T-helper 9 cell (primary cell): ENCODE data around the gene CCPG1.
A peak's percentile ranks its signal among the peaks of the same experiment; 100 is the strongest.
"Not testable (repeated sequence)": the region's sequence is repeated elsewhere in the genome, so short reads cannot be mapped to it uniquely, and the experiment has no call there.

Experiments used
- DNase-seq: peaks from one replicate; pipeline ENCODE4 v3.0.0-alpha.2; 2020
- total RNA-seq, 2 donors: gene quantifications; one replicate each; lab custom pipeline; 2026; lab: John Stamatoyannopoulos, UW

Gene CCPG1
- 11.4 to 15.0 reads per million in 2 donors for total RNA-seq

- DNase-seq = peak; percentile 79
Observed at GRCh38 chr15:55408012-55408928, at the start of gene CCPG1, which contains the start of gene PIERCE2. Gene CCPG1, minus strand, starts transcription at chr15:55408359. Its CDS starts 18,935 bp downstream, at chr15:55389424. Gene PIERCE2, plus strand, starts transcription at chr15:55408495. Its CDS starts 274 bp downstream, at chr15:55408769.

- no peak for DNase-seq
Observed at GRCh38 chr15:55457401-55458022, 49.4 kb upstream of the CCPG1 start.

GRCh38 chr15:55447030-55447394 lies 38.9 kb upstream of the CCPG1 start:
- not testable (repeated sequence) for DNase-seq

GRCh38 chr15:55446379-55447029 lies 38.3 kb upstream of the CCPG1 start:
- not testable (repeated sequence) for DNase-seq

- not testable (repeated sequence) for DNase-seq
Observed at GRCh38 chr15:55445936-55446335, 37.8 kb upstream of the CCPG1 start.

- not testable (repeated sequence) for DNase-seq
Observed at GRCh38 chr15:55443141-55443540, 35.0 kb upstream of the CCPG1 start.

- no peak for DNase-seq
Observed at GRCh38 chr15:55434989-55435825, 27.0 kb upstream of the CCPG1 start.

- no peak for DNase-seq
Observed at GRCh38 chr15:55422089-55422488, 13.9 kb upstream of the CCPG1 start.

GRCh38 chr15:55420171-55420866 lies 12.2 kb upstream of the CCPG1 start:
- DNase-seq = no peak

GRCh38 chr15:55417678-55418077 lies 9.5 kb upstream of the CCPG1 start:
- not testable (repeated sequence) for DNase-seq

- not testable (repeated sequence) for DNase-seq
Observed at GRCh38 chr15:55408976-55409375, 817 bp upstream of the CCPG1 start.

GRCh38 chr15:55407498-55408011 lies 604 bp downstream of the CCPG1 start:
- no peak for DNase-seq

GRCh38 chr15:55403531-55403930 lies 4.6 kb downstream of the CCPG1 start:
- no peak for DNase-seq

GRCh38 chr15:55402707-55403106 lies 5.5 kb downstream of the CCPG1 start:
- no peak for DNase-seq

GRCh38 chr15:55401786-55402246 lies 6.3 kb downstream of the CCPG1 start:
- DNase-seq = no peak

- DNase-seq = not testable (repeated sequence)
Observed at GRCh38 chr15:55400050-55400449, 8.1 kb downstream of the CCPG1 start.

- DNase-seq = no peak
Observed at GRCh38 chr15:55398243-55398642, 9.9 kb downstream of the CCPG1 start.

GRCh38 chr15:55394694-55395093 lies 13.5 kb downstream of the CCPG1 start:
- DNase-seq = no peak

- DNase-seq = no peak
Observed at GRCh38 chr15:55389264-55389607, 18.9 kb downstream of the CCPG1 start.

GRCh38 chr15:55387027-55387426 lies 21.1 kb downstream of the CCPG1 start:
- DNase-seq = no peak

- DNase-seq = no peak
Observed at GRCh38 chr15:55383687-55384086, 24.5 kb downstream of the CCPG1 start.
